ENCODE results near the gene HLX. TPM values are rescaled to one million over a fixed set of nuclear protein-coding genes. Genes with fewer than 3 reads are reported as not detected.

HLX gene
- total and polyA plus RNA-seq, 2 of the 13 experiments (the other 11 are each of a cell fraction or from before 2014, with no cell fraction given), result 0.30 to 0.35 TPM

DNA sequence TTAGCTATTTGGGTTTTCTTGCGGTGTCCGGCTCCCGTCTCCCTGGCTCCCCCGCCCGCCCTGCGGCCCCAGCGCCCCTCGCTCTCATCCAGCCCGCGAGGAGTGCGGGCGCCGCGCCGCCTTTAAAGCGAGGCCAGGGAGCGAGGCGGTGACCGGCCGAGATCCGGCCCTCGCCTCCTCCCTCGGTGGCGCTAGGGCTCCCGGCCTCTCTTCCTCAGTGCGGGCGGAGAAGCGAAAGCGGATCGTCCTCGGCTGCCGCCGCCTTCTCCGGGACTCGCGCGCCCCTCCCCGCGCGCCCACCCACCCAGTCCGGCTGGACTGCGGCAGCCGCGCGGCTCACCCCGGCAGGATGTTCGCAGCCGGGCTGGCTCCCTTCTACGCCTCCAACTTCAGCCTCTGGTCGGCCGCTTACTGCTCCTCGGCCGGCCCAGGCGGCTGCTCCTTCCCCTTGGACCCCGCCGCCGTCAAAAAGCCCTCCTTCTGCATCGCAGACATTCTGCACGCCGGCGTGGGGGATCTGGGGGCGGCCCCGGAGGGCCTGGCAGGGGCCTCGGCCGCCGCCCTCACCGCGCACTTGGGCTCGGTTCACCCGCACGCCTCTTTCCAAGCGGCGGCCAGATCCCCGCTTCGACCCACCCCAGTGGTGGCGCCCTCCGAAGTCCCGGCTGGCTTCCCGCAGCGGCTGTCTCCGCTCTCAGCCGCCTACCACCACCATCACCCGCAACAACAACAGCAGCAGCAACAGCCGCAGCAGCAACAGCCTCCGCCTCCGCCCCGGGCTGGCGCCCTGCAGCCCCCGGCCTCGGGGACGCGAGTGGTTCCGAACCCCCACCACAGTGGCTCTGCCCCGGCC lies 492 bp downstream of the HLX start (continued):
- peak; percentile 65 for TF ChIP-seq ZNF687 (CRISPR knock-in tag; IDR thresholded peaks at IDR 0.05)
- no peak for TF ChIP-seq GPBP1L1 (CRISPR knock-in tag; IDR thresholded peaks at IDR 0.05)
- peak; percentile 44; the same call in 1 of the 2 replicates for TF ChIP-seq ZFX (CRISPR knock-in tag; IDR thresholded peaks at IDR 0.05; ENCODE audit: low read depth)
- TF ChIP-seq ZNF549 (CRISPR knock-in tag; IDR thresholded peaks at IDR 0.05), result no peak
- TF ChIP-seq BRD4 (CRISPR knock-in tag; IDR thresholded peaks at IDR 0.05), result no peak
- no peak for TF ChIP-seq ZNF878 (CRISPR knock-in tag; IDR thresholded peaks at IDR 0.05)
- TF ChIP-seq EZH2 (conservative IDR thresholded peaks at IDR 0.05; ENCODE audit: low read depth, low read length), result no peak
- TF ChIP-seq ZNF136 (CRISPR knock-in tag; IDR thresholded peaks at IDR 0.05; ENCODE audit: low read depth), result no peak
- TF ChIP-seq ZNF124 (CRISPR knock-in tag; IDR thresholded peaks at IDR 0.05), result no peak
- no peak for TF ChIP-seq SMARCC2 (IDR thresholded peaks at IDR 0.05)
- no peak for TF ChIP-seq THAP7 (CRISPR knock-in tag; IDR thresholded peaks at IDR 0.05)
- TF ChIP-seq MED8 (CRISPR knock-in tag; IDR thresholded peaks at IDR 0.05; ENCODE audit: insufficient replicate concordance), result no peak
- no peak for TF ChIP-seq ZNF335 (CRISPR knock-in tag; IDR thresholded peaks at IDR 0.05)
- no peak for TF ChIP-seq CAMTA2 (CRISPR knock-in tag; IDR thresholded peaks at IDR 0.05; ENCODE audit: borderline replicate concordance)
- no peak for TF ChIP-seq ZNF816 (CRISPR knock-in tag; IDR thresholded peaks at IDR 0.05; ENCODE audit: borderline replicate concordance)
- no peak for TF ChIP-seq MXI1 (IDR thresholded peaks at IDR 0.05; ENCODE audit: borderline replicate concordance, low read depth, low read length)
- no peak for TF ChIP-seq ZBTB3 (CRISPR knock-in tag; IDR thresholded peaks at IDR 0.05; ENCODE audit: borderline replicate concordance, low read depth)
- no peak for TF ChIP-seq ZNF782 (CRISPR knock-in tag; IDR thresholded peaks at IDR 0.05; ENCODE audit: borderline replicate concordance)
- TF ChIP-seq ELF1 (CRISPR knock-in tag; IDR thresholded peaks at IDR 0.05), result no peak
- TF ChIP-seq ZNF740 (CRISPR knock-in tag; IDR thresholded peaks at IDR 0.05), result no peak
- no peak for TF ChIP-seq NFIB (CRISPR knock-in tag; IDR thresholded peaks at IDR 0.05; ENCODE audit: borderline replicate concordance)
- no peak for TF ChIP-seq HMG20B (CRISPR knock-in tag; conservative IDR thresholded peaks at IDR 0.05)
- no peak for TF ChIP-seq ZNF33B (CRISPR knock-in tag; IDR thresholded peaks at IDR 0.05)
- 0 out of 2 replicates have a peak, but pooled peaks have one; percentile 39 for TF ChIP-seq CCDC6 (CRISPR knock-in tag; IDR thresholded peaks at IDR 0.05)
- no peak for TF ChIP-seq TARDBP (CRISPR knock-in tag; IDR thresholded peaks at IDR 0.05)

All from HepG2 (cell line).